GM21825 (cell line): ENCODE data around the gene PCARE.

Experiments used
- ATAC-seq: cut with Tn5 transposase; IDR thresholded peaks from one replicate; pipeline ENCODE4 v1.9.1; 2021; ENCODE audit warnings: mild to moderate bottlenecking, moderate library complexity; ENCODE audit not compliant: unreplicated experiment

Gene PCARE

GRCh38 chr2:29063646-29064345 lies 10.5 kb downstream of the PCARE start:
- ATAC-seq: no peak

- no peak for ATAC-seq
Observed at GRCh38 chr2:29063056-29063455, 11.3 kb downstream of the PCARE start.

- ATAC-seq: no peak
Observed at GRCh38 chr2:29062371-29062770, 12.0 kb downstream of the PCARE start.

GRCh38 chr2:29061616-29062015 lies 12.7 kb downstream of the PCARE start:
- ATAC-seq: no peak

GRCh38 chr2:29061176-29061575 lies 13.1 kb downstream of the PCARE start:
- no peak for ATAC-seq

- ATAC-seq: no peak
Observed at GRCh38 chr2:29060441-29060840, 13.9 kb downstream of the PCARE start.

GRCh38 chr2:29059624-29060023 lies 14.7 kb downstream of the PCARE start:
- no peak for ATAC-seq

GRCh38 chr2:29057006-29057405 lies 17.3 kb downstream of the PCARE start:
- ATAC-seq: no peak

- no peak for ATAC-seq
Observed at GRCh38 chr2:29056452-29056851, 17.9 kb downstream of the PCARE start.

GRCh38 chr2:29055601-29056000 lies 18.7 kb downstream of the PCARE start:
- no peak for ATAC-seq

- ATAC-seq: no peak
Observed at GRCh38 chr2:29054430-29054829, 19.9 kb downstream of the PCARE start.

- ATAC-seq: no peak
Observed at GRCh38 chr2:29053670-29054400, 20.5 kb downstream of the PCARE start.

- no peak for ATAC-seq
Observed at GRCh38 chr2:29053223-29053622, 21.1 kb downstream of the PCARE start.

GRCh38 chr2:29052807-29053206 lies 21.5 kb downstream of the PCARE start:
- ATAC-seq: no peak

- ATAC-seq: no peak
Observed at GRCh38 chr2:29051730-29052129, 22.6 kb downstream of the PCARE start.

- no peak for ATAC-seq
Observed at GRCh38 chr2:29050591-29050990, 23.7 kb downstream of the PCARE start.

- ATAC-seq: no peak
Observed at GRCh38 chr2:29047083-29047845, 27.1 kb downstream of the PCARE start.

- no peak for ATAC-seq
Observed at GRCh38 chr2:29046321-29046720, 28.0 kb downstream of the PCARE start.

- ATAC-seq: no peak
Observed at GRCh38 chr2:29044459-29044858, 29.9 kb downstream of the PCARE start.

GRCh38 chr2:29042561-29043075 lies 31.7 kb downstream of the PCARE start:
- ATAC-seq: no peak

GRCh38 chr2:29041161-29041660 lies 33.1 kb downstream of the PCARE start:
- no peak for ATAC-seq
